D721Med (cell line): ENCODE data around the gene PTRH1.
A peak's percentile ranks its signal among the peaks of the same experiment; 100 is the strongest.

Experiments used
- DNase-seq: peaks from one replicate; pipeline ENCODE4 v3.0.0; 2011; ENCODE audit warnings: low spot score; ENCODE audit not compliant: insufficient read length
- FAIRE-seq: peaks from 2 replicates; lab custom pipeline; 2011; peaks lifted over from hg19 to GRCh38; lab: Jason Lieb, UNC
- TF ChIP-seq, protein P1 (sequence below): IDR thresholded peaks from 2 replicates; pipeline ENCODE4 v1.5.1; 2012; ENCODE audit warnings: mild to moderate bottlenecking, control low read depth; ENCODE audit not compliant: insufficient read depth; ENCODE audit errors: missing control alignments

The PTRH1 gene

DNA sequence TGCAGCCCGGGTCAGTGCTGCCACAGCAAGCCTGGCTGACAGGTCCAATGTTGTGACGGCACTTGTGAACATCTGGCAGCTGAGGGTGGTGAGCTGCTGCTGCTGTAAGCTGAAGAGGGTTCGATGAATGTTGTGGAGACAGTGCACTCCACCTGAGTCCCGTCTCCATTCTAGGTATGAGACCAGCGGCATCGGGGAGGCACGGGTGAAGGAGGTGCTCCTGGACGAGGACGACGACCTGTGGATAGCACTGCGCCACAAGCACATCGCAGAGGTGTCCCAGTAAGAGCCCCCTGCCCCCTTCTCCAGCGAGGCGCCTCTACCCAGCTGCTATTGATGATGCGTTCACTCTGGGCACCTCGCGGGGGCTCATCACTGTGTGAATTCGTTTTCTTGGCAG lies 47.6 kb downstream of the PTRH1 start:
- FAIRE-seq (no peak), DNase-seq (no peak)
- TF ChIP-seq, protein P1, sequence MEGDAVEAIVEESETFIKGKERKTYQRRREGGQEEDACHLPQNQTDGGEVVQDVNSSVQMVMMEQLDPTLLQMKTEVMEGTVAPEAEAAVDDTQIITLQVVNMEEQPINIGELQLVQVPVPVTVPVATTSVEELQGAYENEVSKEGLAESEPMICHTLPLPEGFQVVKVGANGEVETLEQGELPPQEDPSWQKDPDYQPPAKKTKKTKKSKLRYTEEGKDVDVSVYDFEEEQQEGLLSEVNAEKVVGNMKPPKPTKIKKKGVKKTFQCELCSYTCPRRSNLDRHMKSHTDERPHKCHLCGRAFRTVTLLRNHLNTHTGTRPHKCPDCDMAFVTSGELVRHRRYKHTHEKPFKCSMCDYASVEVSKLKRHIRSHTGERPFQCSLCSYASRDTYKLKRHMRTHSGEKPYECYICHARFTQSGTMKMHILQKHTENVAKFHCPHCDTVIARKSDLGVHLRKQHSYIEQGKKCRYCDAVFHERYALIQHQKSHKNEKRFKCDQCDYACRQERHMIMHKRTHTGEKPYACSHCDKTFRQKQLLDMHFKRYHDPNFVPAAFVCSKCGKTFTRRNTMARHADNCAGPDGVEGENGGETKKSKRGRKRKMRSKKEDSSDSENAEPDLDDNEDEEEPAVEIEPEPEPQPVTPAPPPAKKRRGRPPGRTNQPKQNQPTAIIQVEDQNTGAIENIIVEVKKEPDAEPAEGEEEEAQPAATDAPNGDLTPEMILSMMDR, result no peak

DNA sequence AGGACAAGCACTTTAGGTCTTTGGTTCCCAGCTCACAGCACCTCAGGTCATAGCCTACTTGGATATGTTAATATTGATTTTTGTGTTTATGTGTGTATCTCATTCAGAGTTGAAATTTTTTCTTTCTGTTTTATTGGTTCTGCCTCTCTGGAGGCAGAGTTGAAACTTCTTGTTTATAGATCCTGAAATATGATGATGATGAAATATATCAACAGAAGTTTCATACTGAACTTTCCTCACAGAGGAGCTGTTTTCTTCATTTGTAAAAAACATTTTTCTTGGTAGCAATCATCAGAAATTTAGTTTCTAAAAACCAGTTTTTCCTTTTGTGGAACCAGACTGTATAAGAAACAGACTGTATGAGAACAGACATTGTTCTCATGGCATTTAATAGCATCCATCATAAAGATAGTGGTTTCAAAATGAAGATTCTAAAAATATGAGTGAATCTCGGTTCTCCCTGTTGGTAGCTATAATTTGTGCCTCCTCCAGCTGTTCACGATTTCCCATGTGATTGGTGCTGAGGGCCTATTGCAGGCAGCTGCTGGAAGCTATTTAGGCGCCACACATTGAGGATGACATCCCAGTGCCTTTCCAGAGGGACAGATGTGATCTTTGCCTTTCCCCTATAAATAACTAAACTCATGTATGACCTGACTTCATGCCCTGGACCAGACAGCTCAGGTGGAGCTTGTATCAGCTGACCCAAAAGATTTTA lies 48.2 kb downstream of the PTRH1 start:
- TF ChIP-seq, protein P1, result no peak
- FAIRE-seq (no peak), DNase-seq (no peak)

DNA sequence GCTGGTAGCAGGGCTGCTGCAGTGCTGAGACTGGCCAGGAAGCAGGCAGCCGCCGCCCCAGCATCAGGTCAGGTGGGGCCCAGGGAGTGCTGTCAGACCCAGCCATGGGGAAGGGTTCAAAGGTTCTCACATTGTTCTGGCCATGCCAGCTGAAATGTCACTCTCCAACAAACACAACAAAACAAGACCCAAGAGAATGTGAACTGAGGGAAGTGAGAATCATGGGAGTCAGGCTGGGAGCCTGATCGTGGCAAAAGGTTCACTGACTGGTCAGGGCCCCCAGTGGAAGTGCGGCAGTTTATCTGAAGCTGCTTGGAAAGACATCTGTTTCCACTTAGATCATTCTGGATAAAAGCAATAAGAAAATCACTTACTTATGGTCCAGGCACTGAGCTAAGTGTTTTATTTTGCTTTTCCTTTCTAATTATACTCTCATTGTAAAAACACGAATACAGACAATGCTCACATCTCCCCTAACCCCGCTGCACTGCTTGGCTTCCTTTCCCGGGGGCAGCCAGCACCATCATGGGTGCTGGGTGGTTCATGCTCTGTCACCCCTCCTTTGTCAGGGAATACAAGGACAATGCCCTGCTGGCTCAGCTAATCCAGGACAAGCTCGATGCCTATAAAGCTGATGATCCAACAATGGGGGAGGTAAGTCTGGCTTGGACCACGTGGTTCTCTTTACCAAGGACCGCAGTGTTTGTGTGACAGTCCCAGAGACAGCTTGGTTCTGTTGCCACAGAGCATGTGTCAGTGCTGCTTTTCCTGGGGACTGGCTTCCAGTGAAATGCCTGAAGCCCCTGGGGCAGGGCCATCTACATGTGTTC lies 50.6 kb downstream of the PTRH1 start:
- DNase-seq, result peak; percentile 48
- TF ChIP-seq, protein P1, result no peak
- peak; percentile 90 for FAIRE-seq

DNA sequence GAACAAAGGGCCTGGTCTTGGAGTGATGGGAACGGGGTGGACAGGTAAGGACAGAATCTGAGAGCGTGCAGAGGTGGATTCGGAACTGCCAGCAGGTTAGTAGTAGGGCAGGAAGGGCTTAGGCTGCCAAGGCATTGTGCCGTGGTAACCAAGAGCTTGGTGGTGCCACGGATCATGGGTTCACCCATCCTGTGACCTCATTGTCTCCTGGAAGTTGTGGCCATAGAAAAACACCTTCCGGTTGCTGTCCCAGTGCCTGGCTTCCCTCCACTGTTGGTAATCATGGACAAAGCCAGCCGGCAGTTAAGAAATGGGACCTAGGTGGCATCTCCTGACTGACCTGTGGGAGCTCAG lies 51.2 kb downstream of the PTRH1 start:
- FAIRE-seq, result no peak
- DNase-seq, result no peak
- TF ChIP-seq, protein P1, result no peak
